ENCODE measurements around the gene RPL5.
"Not testable (repeated sequence)": the region's sequence is repeated elsewhere in the genome, so short reads cannot be mapped to it uniquely, and the experiment has no call there.

The RPL5 gene

DNA sequence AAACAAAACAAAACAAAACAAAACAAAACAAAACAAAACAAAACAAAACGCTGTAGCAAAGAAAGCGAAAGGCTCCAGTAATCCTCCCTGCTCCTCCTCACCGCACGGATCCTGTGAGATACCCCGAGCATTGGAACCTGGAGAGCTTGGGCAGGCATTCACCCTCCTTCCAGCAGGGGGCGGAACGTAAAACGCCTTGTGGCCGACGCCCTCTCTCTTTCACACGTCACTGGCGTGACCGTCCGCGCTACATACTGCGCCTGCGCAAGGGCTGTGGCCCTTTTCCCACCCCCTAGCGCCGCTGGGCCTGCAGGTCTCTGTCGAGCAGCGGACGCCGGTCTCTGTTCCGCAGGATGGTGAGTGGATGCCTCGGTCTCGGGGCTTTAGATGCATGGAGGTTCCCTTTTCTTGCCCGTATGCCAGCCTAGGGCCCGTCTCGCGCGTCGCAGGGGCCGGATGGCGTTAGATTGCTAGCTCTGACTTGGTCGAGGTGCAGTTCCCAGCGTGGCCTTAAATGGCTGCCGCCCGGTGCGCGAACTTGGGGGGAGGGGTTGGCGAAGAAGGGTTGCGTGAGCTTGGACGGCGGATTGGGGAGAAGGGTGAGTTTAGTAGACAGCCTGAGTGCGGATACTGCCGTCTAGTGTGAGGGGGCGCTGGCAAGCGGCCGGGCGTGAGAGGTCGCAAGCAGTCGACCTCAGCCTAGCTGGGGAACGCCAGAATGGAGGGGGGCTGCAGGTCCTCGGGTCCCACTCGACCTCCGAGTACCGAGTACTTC, at the start of gene RPL5:
RPL5 (plus strand) TSS at position 279 of the 775 bp plus-strand sequence; CDS start at position 354, 75 bp downstream.
- peak; percentile 95 for DNase-seq

- not testable (repeated sequence) for DNase-seq
Observed at GRCh38 chr1:92783550-92783949, 48.3 kb upstream of the RPL5 start.

- peak in 1 of 2 experiments; percentile 4 for DNase-seq
Observed at GRCh38 chr1:92784021-92784638, 47.7 kb upstream of the RPL5 start.

GRCh38 chr1:92784639-92785500, 47.0 kb upstream of the RPL5 start, which contains the start of gene EVI5:
TSS of gene EVI5 (minus strand) at chr1:92785108. CDS start at chr1:92736546, 48,562 bp downstream.
- DNase-seq: peak; percentile 85 to 92

DNA sequence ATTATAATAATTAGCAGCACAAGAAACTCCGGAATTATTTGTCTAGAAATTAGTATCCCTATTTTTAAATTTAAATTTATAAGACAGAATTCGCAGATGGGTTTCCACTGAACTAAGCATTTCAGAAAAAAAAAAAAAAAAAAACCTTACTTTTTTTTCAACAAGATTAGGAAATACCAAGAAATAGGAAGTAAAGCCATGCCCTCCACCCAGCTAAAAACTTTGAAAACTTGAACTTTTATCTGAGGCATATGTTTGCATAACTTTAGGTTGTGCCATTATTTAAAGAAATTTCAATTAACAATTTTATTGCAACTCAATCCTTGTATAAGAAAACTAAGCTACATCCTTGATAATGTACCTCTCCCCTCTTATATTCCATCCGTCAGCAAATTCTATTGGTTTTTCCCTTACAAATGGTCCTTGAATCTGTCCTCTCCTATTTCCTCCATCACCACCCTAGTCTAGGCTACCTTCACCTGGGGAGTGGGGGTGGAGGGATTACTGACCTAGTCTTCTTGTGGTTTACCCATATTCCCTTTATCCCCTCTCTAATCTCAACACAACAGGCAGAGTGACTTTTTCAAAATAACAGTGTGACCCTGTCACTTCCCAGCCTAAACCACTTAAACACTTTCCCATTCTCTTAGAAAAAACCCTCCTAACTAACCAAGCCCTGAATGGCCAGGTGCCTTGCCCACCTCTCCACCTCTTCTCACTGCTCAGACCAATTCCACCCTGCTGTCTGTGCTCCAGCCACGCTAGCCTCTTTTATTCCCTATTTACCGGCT, 45.5 kb upstream of the RPL5 start:
- DNase-seq: no peak

- no peak for DNase-seq
Observed at GRCh38 chr1:92790081-92790480, 41.8 kb upstream of the RPL5 start.

GRCh38 chr1:92790867-92791266, 41.0 kb upstream of the RPL5 start:
- no peak for DNase-seq

DNA sequence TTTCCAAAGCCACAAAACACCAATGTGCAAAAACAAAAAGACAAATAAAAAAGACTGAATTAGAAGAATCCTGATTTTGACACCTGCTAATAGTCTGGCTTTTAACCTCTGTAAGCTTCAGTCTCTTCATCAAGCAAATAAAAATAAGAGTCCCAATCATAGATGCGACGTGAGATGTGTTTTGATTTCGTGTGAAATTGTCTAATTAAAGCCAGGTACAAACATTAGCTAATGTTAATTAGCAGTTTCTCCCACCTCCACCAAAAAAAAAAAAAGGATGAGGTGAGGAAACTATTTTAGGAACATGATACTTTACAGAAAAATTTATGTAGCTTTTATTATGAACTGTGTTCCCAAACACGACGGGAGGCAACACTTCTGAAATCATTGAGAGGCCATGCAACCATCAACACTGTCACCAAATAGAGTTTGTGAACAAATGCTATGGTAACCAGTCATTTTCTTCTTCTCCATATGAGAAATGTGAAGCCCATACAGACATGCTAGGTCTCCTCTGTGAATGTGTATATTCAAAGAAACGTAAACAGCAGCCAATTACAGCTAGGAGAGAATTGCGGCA, 40.3 kb upstream of the RPL5 start:
- peak; percentile 27 to 66 for DNase-seq

DNA sequence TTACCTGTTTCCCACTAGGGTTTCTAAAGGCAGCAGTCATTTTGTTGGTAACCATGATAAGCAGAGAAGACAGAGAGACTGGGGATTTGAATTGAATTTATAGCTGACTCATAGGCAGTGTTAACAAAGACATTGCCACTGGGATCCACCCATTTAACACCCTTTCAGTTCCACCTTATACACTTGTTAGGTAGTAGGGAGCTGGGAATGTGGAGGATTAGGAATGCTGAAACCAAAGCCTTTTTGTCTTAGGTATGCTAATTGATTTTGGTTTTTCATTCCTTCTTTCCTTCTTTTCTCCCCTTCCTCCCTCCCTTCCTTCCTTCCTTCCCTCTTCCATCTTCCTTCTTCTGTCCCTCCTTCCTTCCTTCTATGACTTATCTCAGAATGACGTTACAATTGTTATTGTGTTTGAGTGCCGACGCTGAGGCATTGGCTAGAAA, 39.5 kb upstream of the RPL5 start:
- peak in 1 of 2 experiments; percentile 24 for DNase-seq

DNA sequence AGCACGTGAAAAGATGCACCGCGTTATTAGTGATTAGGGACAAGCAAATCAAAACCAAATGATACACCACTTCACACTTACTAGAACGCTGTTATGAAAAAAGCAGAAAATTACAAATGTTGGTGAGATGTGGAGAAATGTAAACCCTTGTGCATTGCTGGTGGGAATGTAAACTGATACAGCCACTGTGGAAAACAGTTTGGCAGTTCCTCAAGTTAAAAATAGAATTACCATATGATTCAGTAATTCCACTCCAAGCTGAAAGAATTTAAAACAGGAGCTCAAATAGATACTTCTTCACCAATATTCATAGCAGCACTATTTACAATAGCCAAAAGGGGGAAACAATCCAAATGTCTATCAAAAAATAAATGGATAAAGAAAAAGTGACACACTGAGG, 36.7 kb upstream of the RPL5 start:
- DNase-seq: no peak

- no peak for DNase-seq
Observed at GRCh38 chr1:92797297-92797696, 34.5 kb upstream of the RPL5 start.

- no peak for DNase-seq
Observed at GRCh38 chr1:92797961-92798360, 33.9 kb upstream of the RPL5 start.

DNA sequence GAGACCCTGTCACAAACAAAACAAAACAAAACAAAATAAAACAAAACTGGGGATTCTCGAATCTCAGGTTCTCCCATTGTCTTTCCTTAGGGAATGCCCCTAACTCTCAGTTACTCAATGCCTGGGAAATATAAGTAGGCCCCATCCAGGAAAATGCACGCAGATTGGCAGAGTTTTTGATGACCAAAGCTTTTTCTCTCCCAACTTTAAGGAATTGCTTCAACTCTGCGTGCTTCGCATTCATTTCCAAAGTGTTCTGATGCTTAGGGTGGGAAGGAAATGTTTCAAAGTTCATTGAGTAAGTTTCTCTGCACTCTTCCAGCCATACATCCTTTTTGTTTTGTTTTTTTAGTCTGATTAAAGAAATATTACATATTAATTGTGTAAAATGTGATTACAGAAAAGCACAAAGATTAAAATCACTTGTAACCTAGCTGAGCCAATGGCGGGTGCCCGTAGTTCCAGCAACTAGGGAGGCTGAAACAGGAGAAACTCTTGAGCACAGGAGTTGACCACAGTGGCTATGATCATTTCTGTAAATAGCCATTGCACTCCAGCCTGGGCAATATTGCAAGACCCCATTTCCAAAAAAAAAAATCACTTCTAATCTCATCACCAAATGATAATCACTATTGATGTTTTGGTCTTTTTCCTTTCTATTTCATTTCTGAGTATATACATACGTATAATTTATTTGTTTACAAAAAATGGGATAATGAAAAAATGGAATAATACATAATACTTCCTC, 28.5 kb upstream of the RPL5 start:
- DNase-seq: no peak

DNA sequence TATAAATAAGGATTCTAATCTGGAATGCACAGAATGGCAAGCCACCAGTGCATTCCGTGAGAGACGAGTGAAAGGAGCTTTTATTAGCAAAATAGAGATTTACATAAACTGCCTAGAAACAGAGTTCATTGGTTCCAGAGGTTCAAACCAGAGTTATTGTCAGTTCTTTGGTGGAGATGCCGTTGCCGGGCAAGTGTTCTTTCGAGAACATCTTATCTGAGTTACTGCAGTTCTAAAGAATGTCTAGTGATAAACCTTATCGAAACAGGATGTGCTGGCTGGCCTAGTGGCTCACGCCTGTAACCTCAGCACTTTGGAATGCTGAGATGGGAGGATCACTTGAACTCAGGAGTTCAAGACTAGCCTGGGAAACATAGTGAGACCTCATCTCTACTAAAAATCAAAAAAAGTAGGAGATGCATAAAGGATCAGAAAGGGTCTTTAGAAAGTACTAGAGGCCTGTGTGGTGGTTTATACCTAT, 27.1 kb upstream of the RPL5 start:
- DNase-seq: no peak

GRCh38 chr1:92805216-92805615, 26.6 kb upstream of the RPL5 start:
- DNase-seq: no peak

DNA sequence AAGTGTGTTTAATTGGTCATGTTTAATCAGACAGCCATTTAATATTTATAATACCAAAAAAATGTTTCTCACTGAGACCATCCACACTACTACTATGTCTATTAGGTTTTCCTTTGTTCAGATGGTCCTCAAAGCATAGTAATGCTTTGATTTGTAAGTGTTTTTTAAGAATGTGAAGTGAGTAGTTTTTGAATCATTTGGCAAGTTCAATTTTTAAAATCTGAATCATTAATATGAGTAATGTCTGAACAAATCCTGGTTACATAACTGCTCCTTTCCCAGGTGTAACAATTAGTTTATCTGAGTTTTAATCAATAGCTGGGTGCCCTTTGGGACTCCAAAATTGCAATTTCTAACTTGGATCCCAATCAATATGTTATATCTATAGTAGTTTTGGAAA, 23.5 kb upstream of the RPL5 start:
- no peak for DNase-seq

DNA sequence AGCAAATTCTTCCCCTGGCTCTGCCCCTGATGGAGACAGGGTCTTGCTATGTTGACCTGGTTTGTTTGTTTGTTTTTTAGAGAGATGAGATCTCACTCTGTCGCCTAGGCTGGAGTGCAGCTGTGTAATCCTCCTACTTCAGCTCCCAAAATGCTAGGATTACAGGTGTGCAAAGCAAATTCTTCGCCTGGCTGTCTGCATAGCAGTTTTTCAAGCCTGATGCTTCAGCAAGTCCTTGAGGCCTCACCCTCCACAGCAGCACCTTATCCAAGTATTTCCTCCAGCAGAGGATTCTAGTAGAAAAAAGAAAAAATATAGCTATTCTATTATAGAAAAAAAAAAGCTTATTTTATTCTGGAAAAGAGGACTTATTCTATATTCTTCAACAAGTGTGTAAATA, 15.1 kb upstream of the RPL5 start:
- DNase-seq: no peak

- DNase-seq: no peak
Observed at GRCh38 chr1:92817137-92817697, 14.6 kb upstream of the RPL5 start.

DNA sequence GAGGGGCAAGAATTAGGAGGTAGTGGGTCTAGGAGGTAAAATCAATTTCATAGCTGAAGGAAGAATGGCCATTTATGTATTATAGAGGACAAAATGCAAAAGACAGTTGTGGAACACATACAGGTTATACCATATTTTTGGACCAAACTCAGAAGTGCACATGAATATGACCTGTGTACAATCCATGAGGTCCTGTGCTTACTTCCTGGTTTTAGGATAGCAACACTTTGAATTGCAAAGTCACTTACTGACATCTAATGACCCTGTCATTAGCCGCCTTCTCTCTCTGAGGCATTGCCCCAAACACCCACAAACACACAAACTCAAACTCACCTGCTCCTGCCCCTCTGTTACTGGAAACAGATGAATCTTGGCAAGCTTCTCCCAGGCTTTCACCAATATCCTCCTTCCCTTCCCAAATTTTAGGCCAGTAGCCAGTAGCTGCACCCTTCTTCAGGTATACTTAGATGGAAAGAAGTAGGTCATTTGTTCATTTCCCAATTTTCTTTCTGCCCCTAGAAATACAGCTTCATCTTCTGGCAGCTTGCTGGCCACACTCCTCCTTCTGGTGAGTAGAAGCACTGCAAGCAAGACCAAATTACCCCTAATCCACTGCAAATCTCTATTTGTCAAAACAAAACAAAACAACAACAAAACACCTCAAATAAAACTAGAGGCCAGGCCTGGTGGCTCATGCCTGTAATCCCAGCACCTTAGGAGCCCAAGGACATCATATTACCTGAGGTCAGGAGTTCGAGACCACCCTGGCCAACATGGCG, 13.7 kb upstream of the RPL5 start:
- DNase-seq: no peak

- DNase-seq: no peak
Observed at GRCh38 chr1:92820024-92820423, 11.8 kb upstream of the RPL5 start.
